Measurements from ENCODE around the gene NTN4.
A peak's percentile ranks its signal among the peaks of the same experiment; 100 is the strongest.

The NTN4 gene

DNA sequence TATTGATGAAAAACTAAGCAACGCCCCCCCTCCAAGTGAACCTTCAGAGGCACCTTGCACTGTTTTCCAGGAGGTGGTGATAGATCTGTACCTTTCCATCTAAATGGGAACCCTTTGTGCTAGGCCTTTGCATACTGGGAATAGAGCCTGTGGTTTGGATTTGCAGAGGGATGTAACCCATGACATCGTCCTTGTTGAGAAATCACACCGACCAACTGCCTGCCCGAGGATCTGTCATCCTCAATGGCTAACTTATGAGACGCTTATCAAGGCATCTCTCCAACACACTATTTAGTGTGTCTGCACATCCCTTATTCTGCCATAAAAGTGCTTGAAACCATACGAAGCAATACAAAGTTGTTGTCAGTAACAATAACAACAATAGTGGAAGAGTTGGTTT lies 22.9 kb downstream of the NTN4 start:
- no peak for DNase-seq (ENCODE audit: low spot score)
- TF ChIP-seq, protein P1, sequence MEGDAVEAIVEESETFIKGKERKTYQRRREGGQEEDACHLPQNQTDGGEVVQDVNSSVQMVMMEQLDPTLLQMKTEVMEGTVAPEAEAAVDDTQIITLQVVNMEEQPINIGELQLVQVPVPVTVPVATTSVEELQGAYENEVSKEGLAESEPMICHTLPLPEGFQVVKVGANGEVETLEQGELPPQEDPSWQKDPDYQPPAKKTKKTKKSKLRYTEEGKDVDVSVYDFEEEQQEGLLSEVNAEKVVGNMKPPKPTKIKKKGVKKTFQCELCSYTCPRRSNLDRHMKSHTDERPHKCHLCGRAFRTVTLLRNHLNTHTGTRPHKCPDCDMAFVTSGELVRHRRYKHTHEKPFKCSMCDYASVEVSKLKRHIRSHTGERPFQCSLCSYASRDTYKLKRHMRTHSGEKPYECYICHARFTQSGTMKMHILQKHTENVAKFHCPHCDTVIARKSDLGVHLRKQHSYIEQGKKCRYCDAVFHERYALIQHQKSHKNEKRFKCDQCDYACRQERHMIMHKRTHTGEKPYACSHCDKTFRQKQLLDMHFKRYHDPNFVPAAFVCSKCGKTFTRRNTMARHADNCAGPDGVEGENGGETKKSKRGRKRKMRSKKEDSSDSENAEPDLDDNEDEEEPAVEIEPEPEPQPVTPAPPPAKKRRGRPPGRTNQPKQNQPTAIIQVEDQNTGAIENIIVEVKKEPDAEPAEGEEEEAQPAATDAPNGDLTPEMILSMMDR (conservative IDR thresholded peaks at IDR 0.05; ENCODE audit: low read depth), result no peak
- no peak overlapping the region for H3K27ac ChIP-seq
- ChIA-PET POLR2A (ENCODE audit: low non-redundant PET) (no interaction called here), CTCF (no interaction called here)

DNA sequence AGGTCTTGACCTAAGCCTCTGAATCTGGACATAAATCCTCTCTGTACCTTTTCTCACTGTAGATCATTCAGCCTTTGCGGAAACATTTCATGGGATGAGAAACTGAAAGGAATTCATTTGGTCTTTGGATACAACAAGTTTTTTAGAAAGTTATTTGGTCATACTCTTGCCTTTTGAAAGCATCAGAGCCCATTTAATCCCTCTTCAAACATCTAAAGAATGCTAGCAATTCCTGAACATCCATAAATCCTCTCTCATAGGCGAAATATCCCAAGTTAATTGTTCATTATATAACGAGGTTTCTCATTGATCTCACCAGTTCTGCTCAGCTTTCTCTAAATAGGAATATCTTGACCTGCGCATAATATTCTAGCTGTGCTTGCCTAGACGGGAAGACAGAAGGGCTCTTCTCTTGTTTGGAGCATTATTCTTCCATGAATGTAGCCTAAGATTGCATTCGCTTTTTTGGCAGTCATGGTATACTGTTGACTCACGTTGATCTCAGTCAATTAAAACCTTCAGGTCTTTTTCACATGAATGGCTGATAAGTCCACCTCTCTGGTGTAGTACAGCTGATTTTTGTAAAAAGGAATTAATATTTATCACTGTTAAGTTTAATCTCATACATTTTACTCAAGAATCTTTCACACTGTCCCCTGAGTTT lies 24.1 kb downstream of the NTN4 start:
- H3K27ac ChIP-seq, result no peak overlapping the region; the same call in 1 of the 2 replicates
- TF ChIP-seq, protein P1 (conservative IDR thresholded peaks at IDR 0.05; ENCODE audit: low read depth), result no peak
- DNase-seq (ENCODE audit: low spot score), result no peak
- POLR2A ChIA-PET (ENCODE audit: low non-redundant PET), result no interaction called here
- CTCF ChIA-PET, result no interaction called here

DNA sequence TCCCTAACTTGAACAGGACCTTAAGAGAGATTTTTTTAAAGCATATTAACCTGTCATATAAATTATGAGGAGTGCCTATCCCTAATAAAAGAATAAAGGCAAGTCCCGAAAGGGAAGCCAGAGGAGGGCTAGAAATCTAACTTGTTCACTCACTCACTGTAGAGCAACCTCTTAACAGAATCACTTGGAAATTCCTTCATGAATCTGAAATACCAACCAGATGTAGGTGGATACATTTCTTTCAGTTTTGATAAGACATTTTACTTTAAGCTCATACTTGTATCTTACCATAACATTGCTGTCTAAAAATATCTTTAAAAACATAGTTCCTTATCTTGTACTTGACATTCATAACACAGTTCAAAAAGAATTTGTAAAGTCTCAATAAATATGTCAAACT lies 25.7 kb downstream of the NTN4 start:
- H3K27ac ChIP-seq, result no peak overlapping the region
- CTCF ChIA-PET, result interaction anchor here (0.7 kb wide), 1 partner anchor 157 kb away, joined by 3 read pairs; no protein-coding TSS in a partner anchor
- no peak for DNase-seq (ENCODE audit: low spot score)
- TF ChIP-seq, protein P1 (conservative IDR thresholded peaks at IDR 0.05; ENCODE audit: low read depth), result no peak
- POLR2A ChIA-PET (ENCODE audit: low non-redundant PET), result no interaction called here

DNA sequence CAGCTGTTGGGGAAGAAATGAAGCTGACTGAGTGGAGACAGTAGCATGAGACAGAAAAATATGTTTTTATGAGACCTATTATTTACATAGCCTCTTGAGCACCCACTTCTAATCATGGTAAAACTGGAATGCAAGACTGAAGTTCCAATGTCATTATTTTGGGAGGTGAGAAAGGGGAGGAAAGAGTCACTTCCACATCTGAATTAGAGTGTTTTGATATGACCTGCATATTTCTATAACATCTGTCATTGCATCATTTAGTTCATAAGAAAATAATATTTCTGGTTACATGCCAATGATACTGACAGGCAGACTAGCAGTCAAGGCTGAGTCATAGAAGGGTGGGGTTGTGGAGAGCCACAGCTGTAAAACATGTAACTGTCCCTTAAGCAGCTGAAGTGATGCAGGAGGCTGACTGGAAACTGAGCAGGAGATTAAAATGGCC lies 26.7 kb downstream of the NTN4 start:
- H3K27ac ChIP-seq, result peak overlapping the region; percentile 78
- TF ChIP-seq, protein P1 (conservative IDR thresholded peaks at IDR 0.05; ENCODE audit: low read depth), result no peak
- ChIA-PET CTCF (interaction anchor here (0.9 kb wide), 1 partner anchor 229 kb away, joined by 4 read pairs; no protein-coding TSS in a partner anchor), POLR2A (ENCODE audit: low non-redundant PET) (no interaction called here)
- DNase-seq (ENCODE audit: low spot score), result peak; percentile 92

DNA sequence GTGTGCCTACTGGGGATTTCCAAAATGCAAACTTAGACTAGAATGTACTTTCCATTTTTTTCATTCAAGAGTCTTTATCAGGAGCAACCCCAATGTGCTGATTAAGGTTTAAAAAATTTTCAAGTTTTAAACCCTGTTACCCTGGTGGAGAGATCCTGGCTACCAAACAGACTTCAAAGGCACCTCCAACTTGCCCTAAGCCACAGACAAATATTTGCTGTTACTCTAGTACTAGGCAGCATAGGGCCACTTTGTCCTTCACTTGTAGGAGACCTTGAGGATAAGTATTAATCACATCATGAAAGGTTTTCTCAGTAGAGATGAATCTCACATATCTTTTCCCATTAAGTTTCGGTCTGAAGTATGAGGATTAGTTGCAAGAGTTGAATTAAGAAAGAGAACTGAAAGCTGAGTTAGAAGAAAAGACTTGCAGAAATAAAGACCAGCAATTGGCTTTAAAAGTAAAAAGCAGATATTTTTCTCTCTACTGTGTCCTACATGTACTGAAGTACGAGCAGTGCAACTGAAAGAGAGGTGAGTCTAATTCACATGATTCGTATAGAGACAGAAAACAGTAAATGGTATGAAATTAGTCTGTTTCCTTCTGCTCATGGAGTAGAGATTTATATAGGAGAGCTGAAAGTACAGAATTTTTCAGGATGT lies 28.3 kb downstream of the NTN4 start:
- no peak for DNase-seq (ENCODE audit: low spot score)
- POLR2A ChIA-PET (ENCODE audit: low non-redundant PET), result no interaction called here
- TF ChIP-seq, protein P1 (conservative IDR thresholded peaks at IDR 0.05; ENCODE audit: low read depth), result no peak
- H3K27ac ChIP-seq, result no peak overlapping the region
- CTCF ChIA-PET, result interaction anchor here (0.6 kb wide), 1 partner anchor 159 kb away, joined by 3 read pairs; no protein-coding TSS in a partner anchor

DNA sequence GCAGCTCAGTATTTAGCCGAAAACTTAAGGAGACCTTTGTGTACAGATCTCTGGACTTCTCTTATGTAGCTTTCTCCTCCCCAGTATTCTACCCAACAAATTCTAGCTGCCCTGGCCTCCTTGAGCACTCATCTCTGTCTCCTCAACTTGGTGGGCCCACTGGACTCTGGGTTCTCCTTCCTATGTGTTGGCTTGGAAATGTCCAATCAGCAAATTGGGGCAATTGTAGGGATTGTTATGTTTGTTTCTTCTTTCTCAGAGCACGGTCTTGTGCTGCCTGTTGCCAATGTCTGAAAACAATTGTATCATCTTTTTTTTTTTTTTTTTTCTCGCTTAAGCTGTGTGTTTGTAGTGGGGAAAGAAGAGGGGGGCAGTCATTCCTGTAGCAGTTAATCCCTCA lies 30.2 kb downstream of the NTN4 start:
- ChIA-PET POLR2A (ENCODE audit: low non-redundant PET) (no interaction called here), CTCF (no interaction called here)

More for the DNA sequence above, 30.2 kb downstream of the NTN4 start:
- DNase-seq (ENCODE audit: low spot score), result no peak
- TF ChIP-seq, protein P1 (conservative IDR thresholded peaks at IDR 0.05; ENCODE audit: low read depth), result no peak
- H3K27ac ChIP-seq, result no peak overlapping the region
